ENCODE results near the gene RUNX3.

The RUNX3 gene

DNA sequence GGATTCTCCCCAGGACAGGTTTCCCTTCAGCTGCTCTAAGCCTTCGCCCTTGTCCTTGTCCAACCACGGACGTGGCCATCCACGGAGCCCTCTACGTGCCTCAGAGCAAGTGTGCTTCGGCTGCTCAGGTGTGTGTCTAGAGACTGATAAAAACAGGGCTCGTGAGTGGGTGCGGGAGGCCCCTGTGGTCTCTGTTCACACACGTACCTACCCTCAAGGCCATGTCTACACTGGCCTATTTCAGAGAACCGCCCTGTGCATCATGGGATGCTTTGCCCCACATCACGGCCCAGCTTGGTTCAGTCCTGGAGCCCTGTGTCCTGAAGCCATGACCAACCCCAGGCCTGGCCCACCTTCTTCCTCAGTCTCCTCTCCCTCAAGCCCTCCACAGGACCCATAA lies 24.6 kb upstream of the RUNX3 start:
- TF ChIP-seq, protein P1, sequence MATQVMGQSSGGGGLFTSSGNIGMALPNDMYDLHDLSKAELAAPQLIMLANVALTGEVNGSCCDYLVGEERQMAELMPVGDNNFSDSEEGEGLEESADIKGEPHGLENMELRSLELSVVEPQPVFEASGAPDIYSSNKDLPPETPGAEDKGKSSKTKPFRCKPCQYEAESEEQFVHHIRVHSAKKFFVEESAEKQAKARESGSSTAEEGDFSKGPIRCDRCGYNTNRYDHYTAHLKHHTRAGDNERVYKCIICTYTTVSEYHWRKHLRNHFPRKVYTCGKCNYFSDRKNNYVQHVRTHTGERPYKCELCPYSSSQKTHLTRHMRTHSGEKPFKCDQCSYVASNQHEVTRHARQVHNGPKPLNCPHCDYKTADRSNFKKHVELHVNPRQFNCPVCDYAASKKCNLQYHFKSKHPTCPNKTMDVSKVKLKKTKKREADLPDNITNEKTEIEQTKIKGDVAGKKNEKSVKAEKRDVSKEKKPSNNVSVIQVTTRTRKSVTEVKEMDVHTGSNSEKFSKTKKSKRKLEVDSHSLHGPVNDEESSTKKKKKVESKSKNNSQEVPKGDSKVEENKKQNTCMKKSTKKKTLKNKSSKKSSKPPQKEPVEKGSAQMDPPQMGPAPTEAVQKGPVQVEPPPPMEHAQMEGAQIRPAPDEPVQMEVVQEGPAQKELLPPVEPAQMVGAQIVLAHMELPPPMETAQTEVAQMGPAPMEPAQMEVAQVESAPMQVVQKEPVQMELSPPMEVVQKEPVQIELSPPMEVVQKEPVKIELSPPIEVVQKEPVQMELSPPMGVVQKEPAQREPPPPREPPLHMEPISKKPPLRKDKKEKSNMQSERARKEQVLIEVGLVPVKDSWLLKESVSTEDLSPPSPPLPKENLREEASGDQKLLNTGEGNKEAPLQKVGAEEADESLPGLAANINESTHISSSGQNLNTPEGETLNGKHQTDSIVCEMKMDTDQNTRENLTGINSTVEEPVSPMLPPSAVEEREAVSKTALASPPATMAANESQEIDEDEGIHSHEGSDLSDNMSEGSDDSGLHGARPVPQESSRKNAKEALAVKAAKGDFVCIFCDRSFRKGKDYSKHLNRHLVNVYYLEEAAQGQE (IDR thresholded peaks at IDR 0.05; ENCODE audit: low read depth) = no peak
- no peak for TF ChIP-seq EGR1 (IDR thresholded peaks at IDR 0.05)
- TF ChIP-seq EP300 (IDR thresholded peaks at IDR 0.05; ENCODE audit: borderline replicate concordance) = no peak
- TF ChIP-seq YY1 (IDR thresholded peaks at IDR 0.05; ENCODE audit: low read depth) = no peak
- TF ChIP-seq NFIC (IDR thresholded peaks at IDR 0.05) = no peak
- no peak for TF ChIP-seq RAD21 (IDR thresholded peaks at IDR 0.05; ENCODE audit: low read depth)
- no peak for TF ChIP-seq TEAD4 (IDR thresholded peaks at IDR 0.05)
- no peak for TF ChIP-seq TAF1 (IDR thresholded peaks at IDR 0.05; ENCODE audit: low read depth)

DNA sequence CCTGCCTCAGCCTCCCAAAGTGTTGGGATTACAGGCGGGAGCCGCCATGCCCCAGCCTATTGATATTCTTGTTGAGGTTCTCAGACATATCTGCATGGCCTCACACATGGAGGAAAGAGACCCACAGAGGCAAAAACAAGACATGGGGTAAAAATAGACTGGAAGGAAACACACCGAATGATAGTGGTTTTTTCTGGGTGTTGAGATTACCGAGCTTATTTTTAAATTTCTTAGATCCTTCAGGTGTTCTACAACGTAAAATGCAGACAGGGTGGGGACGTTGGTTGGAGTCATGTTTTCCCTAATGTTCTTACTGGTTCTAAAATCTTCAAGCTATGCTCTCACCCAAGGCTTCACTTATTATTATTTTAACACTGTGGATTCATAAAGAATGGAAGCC lies 23.9 kb upstream of the RUNX3 start:
- TF ChIP-seq, protein P2, sequence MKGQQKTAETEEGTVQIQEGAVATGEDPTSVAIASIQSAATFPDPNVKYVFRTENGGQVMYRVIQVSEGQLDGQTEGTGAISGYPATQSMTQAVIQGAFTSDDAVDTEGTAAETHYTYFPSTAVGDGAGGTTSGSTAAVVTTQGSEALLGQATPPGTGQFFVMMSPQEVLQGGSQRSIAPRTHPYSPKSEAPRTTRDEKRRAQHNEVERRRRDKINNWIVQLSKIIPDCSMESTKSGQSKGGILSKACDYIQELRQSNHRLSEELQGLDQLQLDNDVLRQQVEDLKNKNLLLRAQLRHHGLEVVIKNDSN (IDR thresholded peaks at IDR 0.05) = no peak
- TF ChIP-seq NFIC (IDR thresholded peaks at IDR 0.05) (no peak), EGR1 (IDR thresholded peaks at IDR 0.05) (no peak), RAD21 (IDR thresholded peaks at IDR 0.05; ENCODE audit: low read depth) (no peak), EP300 (IDR thresholded peaks at IDR 0.05; ENCODE audit: borderline replicate concordance) (no peak), TEAD4 (IDR thresholded peaks at IDR 0.05) (no peak), ZBTB7A (IDR thresholded peaks at IDR 0.05; ENCODE audit: low read depth) (no peak)
- TF ChIP-seq, protein P1 (IDR thresholded peaks at IDR 0.05; ENCODE audit: low read depth) = no peak

- no peak for TF ChIP-seq YY1 (IDR thresholded peaks at IDR 0.05; ENCODE audit: low read depth)
Measured at GRCh38 chr1:24952413-24952841, 22.4 kb upstream of the RUNX3 start.

DNA sequence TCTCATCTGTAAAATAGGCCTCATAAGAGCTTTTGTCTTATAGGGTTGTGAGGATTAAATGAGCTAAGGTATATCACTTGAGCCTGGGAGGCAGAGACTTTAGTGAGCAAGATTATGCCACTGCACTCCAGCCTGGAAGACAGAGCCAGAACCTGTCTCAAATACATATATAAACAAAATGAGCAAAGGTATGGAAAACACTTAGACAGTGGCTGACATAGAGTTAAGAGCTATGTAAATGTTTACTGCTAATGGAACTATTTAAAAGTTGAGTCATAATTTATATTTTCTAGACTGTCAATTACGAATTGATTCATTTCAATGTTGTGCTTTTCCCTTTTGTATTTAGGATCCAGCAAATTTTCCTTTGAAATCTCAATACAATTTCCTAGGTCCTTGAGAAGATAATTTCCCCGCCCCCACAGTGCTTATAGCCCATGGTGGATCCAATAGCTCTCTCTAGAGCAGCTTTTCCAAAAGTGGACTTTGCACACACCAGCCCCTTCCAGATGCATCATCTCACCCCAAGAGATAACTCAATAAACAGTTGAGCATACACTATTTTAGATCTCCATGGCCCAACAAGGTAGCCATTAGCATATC lies 21.8 kb upstream of the RUNX3 start:
- TF ChIP-seq TAF1 (IDR thresholded peaks at IDR 0.05; ENCODE audit: low read depth) (no peak), TCF12 (IDR thresholded peaks at IDR 0.05; ENCODE audit: low read depth) (no peak), CREB1 (IDR thresholded peaks at IDR 0.05; ENCODE audit: low read depth) (no peak), CEBPB (IDR thresholded peaks at IDR 0.05) (no peak), YY1 (IDR thresholded peaks at IDR 0.05; ENCODE audit: low read depth) (no peak)
- TF ChIP-seq, protein P2 (IDR thresholded peaks at IDR 0.05) = no peak

DNA sequence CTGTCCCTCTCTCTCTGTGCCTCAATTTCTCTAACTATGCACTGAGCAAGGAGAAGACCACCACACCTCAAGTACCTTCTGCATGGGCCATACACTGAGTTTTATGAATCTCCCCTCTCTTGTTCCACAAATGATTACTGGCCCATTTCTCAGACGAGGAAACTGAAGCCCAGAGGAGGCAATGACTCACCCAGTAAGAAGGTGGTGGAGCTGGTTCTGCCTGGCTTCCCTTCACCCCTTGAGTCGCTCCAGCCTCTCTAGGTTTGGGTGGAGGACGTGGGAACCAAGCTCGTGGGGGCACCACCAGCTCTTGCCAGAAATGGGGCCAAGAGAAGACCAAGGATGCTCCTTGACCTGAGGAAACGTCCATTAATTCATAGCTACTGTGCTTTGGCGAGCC lies 21.3 kb upstream of the RUNX3 start:
- no peak for TF ChIP-seq TEAD4 (IDR thresholded peaks at IDR 0.05)
- TF ChIP-seq EGR1 (IDR thresholded peaks at IDR 0.05) = no peak
- TF ChIP-seq TCF12 (IDR thresholded peaks at IDR 0.05; ENCODE audit: low read depth) = no peak
- TF ChIP-seq FOXM1 (IDR thresholded peaks at IDR 0.05; ENCODE audit: borderline replicate concordance, low read depth) = no peak
- no peak for TF ChIP-seq MAX (IDR thresholded peaks at IDR 0.05)

DNA sequence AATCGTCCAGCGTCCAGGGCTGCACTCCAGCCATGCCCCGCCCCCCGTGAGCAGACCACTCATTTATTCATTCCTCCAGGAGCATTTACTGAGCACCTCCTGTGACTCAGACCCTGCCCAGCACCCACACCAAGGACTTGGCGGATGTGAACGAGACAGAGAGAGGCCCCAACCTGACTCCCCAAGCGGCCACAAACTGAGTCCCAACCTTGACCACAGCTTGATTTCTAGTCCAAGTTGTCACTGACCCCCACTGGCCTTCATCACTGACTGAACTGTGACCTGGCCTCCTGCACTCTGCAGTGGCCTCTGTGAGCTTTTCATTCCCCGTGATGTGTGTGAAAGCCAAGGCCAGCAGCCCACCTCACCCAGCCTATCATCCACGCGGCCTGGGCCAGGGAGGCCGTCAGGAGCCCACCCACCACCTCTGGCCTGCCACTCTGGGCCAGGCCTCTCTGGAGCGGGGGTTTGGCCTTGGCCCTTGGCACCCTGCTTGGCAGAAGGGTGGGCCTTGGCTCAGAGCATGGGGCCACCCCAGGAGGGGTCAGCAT lies 19.3 kb upstream of the RUNX3 start:
- TF ChIP-seq CEBPB (IDR thresholded peaks at IDR 0.05) (no peak), EP300 (IDR thresholded peaks at IDR 0.05; ENCODE audit: borderline replicate concordance) (no peak), EGR1 (IDR thresholded peaks at IDR 0.05) (no peak), RAD21 (IDR thresholded peaks at IDR 0.05; ENCODE audit: low read depth) (no peak), CREB1 (IDR thresholded peaks at IDR 0.05; ENCODE audit: low read depth) (no peak), TEAD4 (IDR thresholded peaks at IDR 0.05) (no peak), ZBTB7A (IDR thresholded peaks at IDR 0.05; ENCODE audit: low read depth) (no peak), MAX (IDR thresholded peaks at IDR 0.05) (no peak), NFIC (IDR thresholded peaks at IDR 0.05) (no peak), YY1 (IDR thresholded peaks at IDR 0.05; ENCODE audit: low read depth) (no peak), FOXM1 (IDR thresholded peaks at IDR 0.05; ENCODE audit: borderline replicate concordance, low read depth) (no peak), TAF1 (IDR thresholded peaks at IDR 0.05; ENCODE audit: low read depth) (no peak), TCF12 (IDR thresholded peaks at IDR 0.05; ENCODE audit: low read depth) (no peak)
- TF ChIP-seq, protein P1 (IDR thresholded peaks at IDR 0.05; ENCODE audit: low read depth) = no peak
- TF ChIP-seq, protein P2 (IDR thresholded peaks at IDR 0.05) = no peak
